ENCODE data around the gene PCBD1.

- TF ChIP-seq, protein P1, sequence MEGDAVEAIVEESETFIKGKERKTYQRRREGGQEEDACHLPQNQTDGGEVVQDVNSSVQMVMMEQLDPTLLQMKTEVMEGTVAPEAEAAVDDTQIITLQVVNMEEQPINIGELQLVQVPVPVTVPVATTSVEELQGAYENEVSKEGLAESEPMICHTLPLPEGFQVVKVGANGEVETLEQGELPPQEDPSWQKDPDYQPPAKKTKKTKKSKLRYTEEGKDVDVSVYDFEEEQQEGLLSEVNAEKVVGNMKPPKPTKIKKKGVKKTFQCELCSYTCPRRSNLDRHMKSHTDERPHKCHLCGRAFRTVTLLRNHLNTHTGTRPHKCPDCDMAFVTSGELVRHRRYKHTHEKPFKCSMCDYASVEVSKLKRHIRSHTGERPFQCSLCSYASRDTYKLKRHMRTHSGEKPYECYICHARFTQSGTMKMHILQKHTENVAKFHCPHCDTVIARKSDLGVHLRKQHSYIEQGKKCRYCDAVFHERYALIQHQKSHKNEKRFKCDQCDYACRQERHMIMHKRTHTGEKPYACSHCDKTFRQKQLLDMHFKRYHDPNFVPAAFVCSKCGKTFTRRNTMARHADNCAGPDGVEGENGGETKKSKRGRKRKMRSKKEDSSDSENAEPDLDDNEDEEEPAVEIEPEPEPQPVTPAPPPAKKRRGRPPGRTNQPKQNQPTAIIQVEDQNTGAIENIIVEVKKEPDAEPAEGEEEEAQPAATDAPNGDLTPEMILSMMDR (conservative IDR thresholded peaks at IDR 0.05 in 1 of 2, IDR thresholded peaks at IDR 0.05 in 1 of 2; ENCODE audit: extremely low read depth in 1 of 2, insufficient read depth in 1 of 2, low read depth in 1 of 2, low read length in 2 of 2) = no peak
- no peak for TF ChIP-seq EZH2 (IDR thresholded peaks at IDR 0.05; ENCODE audit: borderline replicate concordance, low read length)
Measured at GRCh38 chr10:70836319-70836718, 52.0 kb downstream of the PCBD1 start.
